CD4-positive, alpha-beta T cell (primary cell): ENCODE measurements around the gene EPHB4. TPM values are rescaled to one million over a fixed set of nuclear protein-coding genes. Genes with fewer than 3 reads are reported as not detected.

Experiments
- ATAC-seq: fragments of 200-7000 bp; cut with Tn5 transposase; one replicate; pipeline ENCODE4 v1.10.0; 2022; ENCODE audit warnings: mild to moderate bottlenecking; ENCODE audit not compliant: poor library complexity
- CTCF ChIA-PET: fragments of 350-600 bp; sonication (Branson Sonifier 250); formaldehyde crosslinking; loops from one replicate; lab custom pipeline; 2021; ENCODE audit warnings: antibody characterized with exemption, inconsistent platforms; lab: Charles Lee
- POLR2A ChIA-PET: fragments of 350-600 bp; sonication (Branson Sonifier 250); formaldehyde crosslinking; loops from one replicate; lab custom pipeline; 2021; ENCODE audit warnings: antibody characterized with exemption, inconsistent platforms; lab: Charles Lee
- DNase-seq, 14 experiments: peaks; one replicate each; pipeline ENCODE4 v3.0.0-alpha.2; 2013 to 2020; ENCODE audit warnings: mixed read lengths in 2 of 14
- H3K27ac ChIP-seq, 2 donors: one replicate each; pipeline versions ENCODE4 v1.5.1 to v1.7.0; 2013; ENCODE audit warnings: low read length in 2 of 2, low read depth in 1 of 2, mild to moderate bottlenecking in 1 of 2
- H3K27me3 ChIP-seq, 2 experiments: 1 replicate in 1 of 2; 2 replicates in 1 of 2; pipeline versions ENCODE4 v1.6.1 to v1.7.0; 2013; ENCODE audit warnings: low read length in 2 of 2, control low read depth in 1 of 2, mild to moderate bottlenecking in 1 of 2, moderate library complexity in 1 of 2; ENCODE audit not compliant: insufficient read depth in 2 of 2, control insufficient read depth in 1 of 2
- H3K36me3 ChIP-seq: one replicate; pipeline ENCODE4 v1.6.1; 2013; ENCODE audit warnings: low read length, control low read depth; ENCODE audit not compliant: insufficient read depth
- H3K4me1 ChIP-seq: one replicate; pipeline ENCODE4 v1.6.1; 2013; ENCODE audit warnings: low read length, control low read depth; ENCODE audit not compliant: insufficient read depth
- H3K4me3 ChIP-seq: one replicate; pipeline ENCODE4 v1.5.1; 2013; ENCODE audit warnings: mild to moderate bottlenecking, low read length, moderate library complexity
- H3K9me3 ChIP-seq, 2 experiments: 1 replicate in 1 of 2; 2 replicates in 1 of 2; pipeline versions ENCODE4 v1.6.1 to v1.7.0; 2013; ENCODE audit warnings: low read length in 2 of 2, mild to moderate bottlenecking in 2 of 2, control low read depth in 1 of 2, moderate library complexity in 1 of 2; ENCODE audit not compliant: control insufficient read depth in 1 of 2, insufficient read depth in 1 of 2
- H3K27ac Mint-ChIP-seq: one replicate; pipeline ENCODE4 v1.8.0; 2020; ENCODE audit warnings: mixed read lengths
- H3K27me3 Mint-ChIP-seq: one replicate; pipeline ENCODE4 v1.8.0; 2021; ENCODE audit warnings: mixed read lengths
- H3K36me3 Mint-ChIP-seq: one replicate; pipeline ENCODE4 v1.8.0; 2021; ENCODE audit warnings: low read depth, mixed read lengths
- H3K4me1 Mint-ChIP-seq: one replicate; pipeline ENCODE4 v1.8.0; 2021; ENCODE audit warnings: low read depth, mixed read lengths
- H3K4me3 Mint-ChIP-seq: one replicate; pipeline ENCODE4 v1.8.0; 2020; ENCODE audit warnings: mild to moderate bottlenecking, mixed read lengths
- H3K9me3 Mint-ChIP-seq: one replicate; pipeline ENCODE4 v1.8.0; 2020; ENCODE audit warnings: mixed read lengths
- CTCF ChIP-seq: fragments of 200-600 bp; IDR thresholded peaks from one replicate; pipeline ENCODE4 v1.8.0; 2022; ENCODE audit warnings: antibody characterized with exemption, mild to moderate bottlenecking
- intact Hi-C, 2 experiments: fragments of 100-400 bp; cut with DNase I in 1 of 2; cut with micrococcal nuclease in 1 of 2; formaldehyde crosslinking; loops; one replicate each; pipeline versions ENCODE4 v1.15.1 to v1.9.0; 2023 to 2025; cut with DNase I, micrococcal nuclease
- total RNA-seq, 174 experiments: library from RNA in 2 of 174; stranded (reverse) in 2 of 174; gene quantifications; one replicate each; pipeline ENCODE4 v1.2.3 and lab custom pipeline; 2021 to 2026

Gene EPHB4
- total RNA-seq, 2 experiments from 2014 or later: 8.4 to 8.9 TPM

GRCh38 chr7:100819586-100819985 is 7.7 kb downstream of the EPHB4 start:
- Mint-ChIP-seq H3K27ac (no peak overlapping the region), H3K9me3 (no peaks in the 10 kb centered on the region), H3K27me3 (peaks cover 9% of the 10 kb centered on the region), H3K36me3 (no peaks in the 10 kb centered on the region), H3K4me3 (no peak overlapping the region), H3K4me1 (no peaks in the 10 kb centered on the region)
- TF ChIP-seq CTCF: no peak
- Histone ChIP-seq H3K36me3 (no peaks in the 10 kb centered on the region), H3K27me3 (peaks cover 1 to 3% of the 10 kb centered on the region in 2 experiments), H3K4me3 (no peak overlapping the region), H3K4me1 (no peaks in the 10 kb centered on the region), H3K9me3 (no peaks in the 10 kb centered on the region), H3K27ac (no peak overlapping the region)
- ChIA-PET POLR2A (no interaction called here), CTCF (no interaction called here)
- intact Hi-C loops: no loop called here
- no peak for ATAC-seq
- no peak for DNase-seq

- intact Hi-C loops: no loop called here
- peaks cover 2% of the 10 kb centered on the region for H3K27me3 Mint-ChIP-seq
These were observed 8.5 kb downstream of the EPHB4 start for GRCh38 chr7:100818825-100819224.

GRCh38 chr7:100818366-100818765 is 9.0 kb downstream of the EPHB4 start:
- no peaks in the 10 kb centered on the region for H3K9me3 ChIP-seq
- POLR2A ChIA-PET: no interaction called here
- H3K9me3 Mint-ChIP-seq: no peaks in the 10 kb centered on the region
- ATAC-seq (no peak), DNase-seq (no peak)
- no peak overlapping the region for H3K27ac ChIP-seq
- no peaks in the 10 kb centered on the region for H3K4me1 ChIP-seq
- H3K4me3 ChIP-seq: no peak overlapping the region
- no peaks in the 10 kb centered on the region for H3K27me3 Mint-ChIP-seq
- H3K27ac Mint-ChIP-seq: no peak overlapping the region
- intact Hi-C loops: no loop called here
- no peak for TF ChIP-seq CTCF
- H3K4me1 Mint-ChIP-seq: no peaks in the 10 kb centered on the region
- no peaks in the 10 kb centered on the region for H3K36me3 ChIP-seq
- H3K27me3 ChIP-seq: no peaks in the 10 kb centered on the region
- no peak overlapping the region for H3K4me3 Mint-ChIP-seq
- no peaks in the 10 kb centered on the region for H3K36me3 Mint-ChIP-seq
- CTCF ChIA-PET: no interaction called here

More at GRCh38 chr7:100818825-100819224, 8.5 kb downstream of the EPHB4 start:
- Mint-ChIP-seq H3K27ac (no peak overlapping the region), H3K36me3 (no peaks in the 10 kb centered on the region), H3K4me3 (no peak overlapping the region), H3K9me3 (no peaks in the 10 kb centered on the region), H3K4me1 (no peaks in the 10 kb centered on the region)
- no peak for ATAC-seq
- Histone ChIP-seq H3K36me3 (no peaks in the 10 kb centered on the region), H3K27ac (no peak overlapping the region), H3K27me3 (no peaks in the 10 kb centered on the region), H3K9me3 (no peaks in the 10 kb centered on the region), H3K4me1 (no peaks in the 10 kb centered on the region), H3K4me3 (no peak overlapping the region)
- CTCF ChIA-PET: no interaction called here
- DNase-seq: no peak
- POLR2A ChIA-PET: no interaction called here
- TF ChIP-seq CTCF: no peak
